Measurements from ENCODE around the gene ELF5.

ELF5 gene

GRCh38 chr11:34522188-34522587, 8.6 kb upstream of the ELF5 start:
- DNase-seq (ENCODE audit: low read depth) = no peak

GRCh38 chr11:34521265-34521664, 7.7 kb upstream of the ELF5 start:
- no peak for DNase-seq (ENCODE audit: low read depth)

- no peak for DNase-seq (ENCODE audit: low read depth)
Measured at GRCh38 chr11:34519595-34520235, 6.1 kb upstream of the ELF5 start.

- DNase-seq (ENCODE audit: low read depth) = no peak
Measured at GRCh38 chr11:34516247-34517040, 2.9 kb upstream of the ELF5 start.

GRCh38 chr11:34514597-34514996, 1.0 kb upstream of the ELF5 start:
- no peak for DNase-seq (ENCODE audit: low read depth)

- no peak for DNase-seq (ENCODE audit: low read depth)
Measured at GRCh38 chr11:34512840-34513681, 533 bp downstream of the ELF5 start.

GRCh38 chr11:34510673-34511072, 2.9 kb downstream of the ELF5 start:
- DNase-seq (ENCODE audit: low read depth) = no peak

GRCh38 chr11:34510218-34510617, 3.4 kb downstream of the ELF5 start:
- DNase-seq (ENCODE audit: low read depth) = no peak

GRCh38 chr11:34509336-34509876, 4.2 kb downstream of the ELF5 start:
- DNase-seq (ENCODE audit: low read depth) = no peak

- DNase-seq (ENCODE audit: low read depth) = no peak
Measured at GRCh38 chr11:34508524-34508923, 5.1 kb downstream of the ELF5 start.

- DNase-seq (ENCODE audit: low read depth) = no peak
Measured at GRCh38 chr11:34507610-34508009, 6.0 kb downstream of the ELF5 start.

- DNase-seq (ENCODE audit: low read depth) = no peak
Measured at GRCh38 chr11:34507156-34507555, 6.4 kb downstream of the ELF5 start.

GRCh38 chr11:34505874-34506273, 7.7 kb downstream of the ELF5 start:
- no peak for DNase-seq (ENCODE audit: low read depth)

- no peak for DNase-seq (ENCODE audit: low read depth)
Measured at GRCh38 chr11:34502949-34503348, 10.6 kb downstream of the ELF5 start.

- DNase-seq (ENCODE audit: low read depth) = no peak
Measured at GRCh38 chr11:34501949-34502348, 11.6 kb downstream of the ELF5 start.

GRCh38 chr11:34501500-34501899, 12.1 kb downstream of the ELF5 start:
- DNase-seq (ENCODE audit: low read depth) = peak; percentile 94

- no peak for DNase-seq (ENCODE audit: low read depth)
Measured at GRCh38 chr11:34499719-34500500, 13.7 kb downstream of the ELF5 start.

- DNase-seq (ENCODE audit: low read depth) = no peak
Measured at GRCh38 chr11:34495724-34496377, 17.7 kb downstream of the ELF5 start.

- DNase-seq (ENCODE audit: low read depth) = no peak
Measured at GRCh38 chr11:34495239-34495723, 18.3 kb downstream of the ELF5 start.

- no peak for DNase-seq (ENCODE audit: low read depth)
Measured at GRCh38 chr11:34493926-34494595, 19.5 kb downstream of the ELF5 start.

Measured in non-pigmented ciliary epithelial cell (primary cell).